ENCODE data around the gene CHPF.

- TF ChIP-seq, protein P1, sequence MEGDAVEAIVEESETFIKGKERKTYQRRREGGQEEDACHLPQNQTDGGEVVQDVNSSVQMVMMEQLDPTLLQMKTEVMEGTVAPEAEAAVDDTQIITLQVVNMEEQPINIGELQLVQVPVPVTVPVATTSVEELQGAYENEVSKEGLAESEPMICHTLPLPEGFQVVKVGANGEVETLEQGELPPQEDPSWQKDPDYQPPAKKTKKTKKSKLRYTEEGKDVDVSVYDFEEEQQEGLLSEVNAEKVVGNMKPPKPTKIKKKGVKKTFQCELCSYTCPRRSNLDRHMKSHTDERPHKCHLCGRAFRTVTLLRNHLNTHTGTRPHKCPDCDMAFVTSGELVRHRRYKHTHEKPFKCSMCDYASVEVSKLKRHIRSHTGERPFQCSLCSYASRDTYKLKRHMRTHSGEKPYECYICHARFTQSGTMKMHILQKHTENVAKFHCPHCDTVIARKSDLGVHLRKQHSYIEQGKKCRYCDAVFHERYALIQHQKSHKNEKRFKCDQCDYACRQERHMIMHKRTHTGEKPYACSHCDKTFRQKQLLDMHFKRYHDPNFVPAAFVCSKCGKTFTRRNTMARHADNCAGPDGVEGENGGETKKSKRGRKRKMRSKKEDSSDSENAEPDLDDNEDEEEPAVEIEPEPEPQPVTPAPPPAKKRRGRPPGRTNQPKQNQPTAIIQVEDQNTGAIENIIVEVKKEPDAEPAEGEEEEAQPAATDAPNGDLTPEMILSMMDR (IDR thresholded peaks at IDR 0.05): no peak
- no peak for TF ChIP-seq POLR2A (IDR thresholded peaks at IDR 0.05)
Observed at GRCh38 chr2:219524817-219525216, 18.8 kb downstream of the CHPF start.
